SK-N-SH (cell line): ENCODE results near the gene DDR1. TPM values are rescaled to one million over a fixed set of nuclear protein-coding genes. Genes with fewer than 3 reads are reported as not detected.

Experiments used
- CTCF ChIA-PET: fragments of 300-600, 350-600 bp; formaldehyde crosslinking; extraction: SDS; loops from one replicate; lab custom pipeline; 2021; lab: Yijun Ruan, JAX
- POLR2A ChIA-PET: fragments of 350-600 bp; sonication (Branson Sonifier 250); formaldehyde crosslinking; extraction: SDS; loops from one replicate; lab custom pipeline; 2020; ENCODE audit warnings: antibody characterized with exemption, inconsistent platforms; lab: Yijun Ruan, JAX
- DNase-seq: peaks from one replicate; pipeline ENCODE4 v3.0.0; 2012
- H2AFZ ChIP-seq: fragments of 200-600 bp; sonication (generic); 2 replicates; pipeline ENCODE4 v1.8.1; 2016; ENCODE audit warnings: antibody characterized with exemption, mild to moderate bottlenecking, low read depth
- H3F3A ChIP-seq: fragments of 200-600 bp; sonication (generic); replicated peaks from 2 replicates; pipeline ENCODE3; 2016; ENCODE audit warnings: antibody characterized with exemption, mild to moderate bottlenecking; ENCODE audit not compliant: insufficient read depth
- H3K27ac ChIP-seq, 2 experiments: fragments of 200-500 bp in 1 of 2; fragments of 200-600 bp in 1 of 2; sonication (Bioruptor generic) in 1 of 2; sonication (generic), shearing (Covaris generic) in 1 of 2; 2 replicates each; pipeline versions ENCODE4 v1.5.1 to v1.6.1; 2014 to 2016; ENCODE audit warnings: low read depth in 2 of 2, inconsistent platforms in 1 of 2, low read length in 1 of 2, mild to moderate bottlenecking in 1 of 2, mixed read lengths in 1 of 2
- H3K27me3 ChIP-seq: fragments of 200-600 bp; sonication (generic), shearing (Covaris generic); 2 replicates; pipeline ENCODE4 v1.6.1; 2016; ENCODE audit warnings: mixed run types; ENCODE audit not compliant: insufficient read depth
- H3K36me3 ChIP-seq, 2 experiments: fragments of 200-500 bp in 1 of 2; fragments of 200-600 bp in 1 of 2; sonication (Bioruptor generic) in 1 of 2; sonication (generic) in 1 of 2; replicated peaks in 1 of 2; 2 replicates each; pipeline versions ENCODE3 to v1.5.1; 2014 to 2016; ENCODE audit warnings: low read length in 1 of 2, mild to moderate bottlenecking in 1 of 2; ENCODE audit not compliant: insufficient read depth in 2 of 2, control insufficient read depth in 1 of 2
- H3K4me1 ChIP-seq, 2 experiments: fragments of 200-500 bp in 1 of 2; fragments of 200-600 bp in 1 of 2; sonication (Bioruptor generic) in 1 of 2; sonication (generic), shearing (Covaris generic) in 1 of 2; 2 replicates each; pipeline versions ENCODE4 v1.5.1 to v1.6.1; 2014 to 2016; ENCODE audit warnings: low read depth in 1 of 2, low read length in 1 of 2, mixed run types in 1 of 2; ENCODE audit not compliant: insufficient read depth in 2 of 2, control insufficient read depth in 1 of 2
- H3K4me2 ChIP-seq: fragments of 200-600 bp; sonication (generic), shearing (Covaris generic); 2 replicates; pipeline ENCODE4 v1.6.1; 2017; ENCODE audit warnings: mixed run types
- H3K4me3 ChIP-seq, 2 experiments: fragments of 200-500 bp in 1 of 2; fragments of 200-600 bp in 1 of 2; sonication (Bioruptor generic) in 1 of 2; sonication (generic), shearing (Covaris generic) in 1 of 2; 2 replicates each; pipeline versions ENCODE4 v1.5.1 to v1.8.1; 2014 to 2016; ENCODE audit warnings: low read depth in 2 of 2, inconsistent platforms in 1 of 2, low read length in 1 of 2, mild to moderate bottlenecking in 1 of 2, mixed read lengths in 1 of 2, moderate library complexity in 1 of 2
- H3K79me2 ChIP-seq: fragments of 200-600 bp; sonication (generic); 2 replicates; pipeline ENCODE4 v1.8.1; 2017; ENCODE audit warnings: mild to moderate bottlenecking; ENCODE audit not compliant: insufficient read depth
- H3K9ac ChIP-seq: fragments of 200-600 bp; sonication (generic); 2 replicates; pipeline ENCODE4 v1.6.1; 2017; ENCODE audit warnings: mixed run types
- H3K9me2 ChIP-seq: fragments of 200-600 bp; sonication (generic); 2 replicates; pipeline ENCODE4 v1.6.1; 2017; ENCODE audit warnings: mixed run types
- H3K9me3 ChIP-seq: fragments of 200-600 bp; sonication (generic); 2 replicates; pipeline ENCODE4 v1.6.1; 2017; ENCODE audit warnings: mixed run types, mild to moderate bottlenecking, moderate library complexity
- H4K20me1 ChIP-seq: fragments of 200-600 bp; sonication (generic); 2 replicates; pipeline ENCODE4 v1.6.1; 2017; ENCODE audit warnings: mild to moderate bottlenecking, mixed run types; ENCODE audit not compliant: insufficient read depth
- CHD2 ChIP-seq: fragments of 150-350 bp; IDR thresholded peaks from 2 replicates; pipeline ENCODE4 v1.6.1; 2018; ENCODE audit warnings: low read length; ENCODE audit not compliant: partially characterized antibody
- EZH2phosphoT487 ChIP-seq: fragments of 200-600 bp; sonication (generic); IDR thresholded peaks from 2 replicates; pipeline ENCODE4 v1.6.1; 2017; ENCODE audit warnings: low read depth, mixed run types, mild to moderate bottlenecking, antibody characterized with exemption, moderate library complexity, borderline replicate concordance
- FOXJ3 ChIP-seq: sonication (generic); formaldehyde crosslinking; IDR thresholded peaks from 2 replicates; pipeline ENCODE4 v1.5.1; 2020; ENCODE audit warnings: mild to moderate bottlenecking, missing genetic modification reagents
- FOXM1 ChIP-seq: IDR thresholded peaks from 2 replicates; pipeline ENCODE4 v1.4.0; 2012; ENCODE audit warnings: low read depth, mild to moderate bottlenecking
- GABPA ChIP-seq: IDR thresholded peaks from 2 replicates; pipeline ENCODE4 v1.4.0; 2012; ENCODE audit warnings: low read depth, mild to moderate bottlenecking
- GATA2 ChIP-seq: sonication (generic); formaldehyde crosslinking; IDR thresholded peaks from 2 replicates; pipeline ENCODE4 v1.5.0; 2020; ENCODE audit warnings: mild to moderate bottlenecking, missing genetic modification reagents
- MAX ChIP-seq: IDR thresholded peaks from 2 replicates; pipeline ENCODE4 v1.4.0; 2012; ENCODE audit warnings: low read depth
- POLR2AphosphoS5 ChIP-seq: IDR thresholded peaks from 2 replicates; pipeline ENCODE4 v1.6.1; 2012; ENCODE audit warnings: low read depth, low read length
- REST ChIP-seq: IDR thresholded peaks from 2 replicates; pipeline ENCODE4 v1.6.1; 2012; ENCODE audit warnings: mild to moderate bottlenecking, low read depth, low read length, moderate library complexity
- RFX5 ChIP-seq: IDR thresholded peaks from 2 replicates; pipeline ENCODE4 v1.6.1; 2012; ENCODE audit warnings: mild to moderate bottlenecking, improper control_type of control experiment, low read length
- SIN3A ChIP-seq: IDR thresholded peaks from 2 replicates; pipeline ENCODE4 v1.6.1; 2012; ENCODE audit warnings: low read depth, mild to moderate bottlenecking, low read length, moderate library complexity, borderline replicate concordance
- TEAD4 ChIP-seq: IDR thresholded peaks from 2 replicates; pipeline ENCODE4 v1.4.0; 2012; ENCODE audit warnings: mild to moderate bottlenecking, borderline replicate concordance; ENCODE audit not compliant: insufficient read depth
- YY1 ChIP-seq: IDR thresholded peaks from 2 replicates; pipeline ENCODE4 v1.4.0; 2012; ENCODE audit warnings: low read depth, mild to moderate bottlenecking
- ZBTB33 ChIP-seq: IDR thresholded peaks from 2 replicates; pipeline ENCODE4 v1.4.0; 2012; ENCODE audit warnings: low read depth, borderline replicate concordance
- WGBS: methylation state at CpG from one replicate; pipeline ENCODE4 v1.1.6; 2017; ENCODE audit warnings: low lambda C conversion rate; 5-methylcytosine and 5-hydroxymethylcytosine counted together
- polyA plus RNA-seq, 3 experiments: library from polyadenylated mRNA; depleted of rRNA; stranded (reverse); fragments of >200 nt; gene quantifications; 2 replicates each; pipeline ENCODE4 v1.2.3, GENCODE V29; 2012
- TF ChIP-seq, protein P1 (sequence below): fragments of 200-600 bp; sonication (generic); IDR thresholded peaks from 2 replicates; pipeline ENCODE4 v1.6.1; 2017; ENCODE audit warnings: antibody characterized with exemption, mild to moderate bottlenecking, moderate library complexity

DDR1 gene
- polyA plus RNA-seq, 1 of the 3 experiments (the other 2 are of a cell fraction): 52.8 TPM

GRCh38 chr6:30935018-30935417, 50.7 kb downstream of the DDR1 start:
- Histone ChIP-seq H3K27ac (no peak overlapping the region), H3K79me2 (no peaks in the 10 kb centered on the region), H3K9me2 (no peaks in the 10 kb centered on the region), H3K9me3 (no peaks in the 10 kb centered on the region), H3F3A (no peaks in the 10 kb centered on the region), H3K9ac (no peak overlapping the region), H4K20me1 (no peaks in the 10 kb centered on the region), H2AFZ (no peak overlapping the region), H3K4me1 (no peaks in the 10 kb centered on the region), H3K27me3 (no peaks in the 10 kb centered on the region), H3K36me3 (no peaks in the 10 kb centered on the region), H3K4me2 (no peak overlapping the region), H3K4me3 (no peak overlapping the region)
- POLR2A ChIA-PET: no interaction called here
- TF ChIP-seq RFX5 (no peak), TEAD4 (no peak), GATA2 (CRISPR knock-in tag) (no peak), POLR2AphosphoS5 (no peak), REST (no peak), CHD2 (no peak)
- WGBS: 18% methylated on average over 3 of the region's 3 CpGs
- DNase-seq: no peak
- CTCF ChIA-PET: interaction anchor here (0.9 to 2.6 kb wide), 2 partner anchors 20 to 58 kb away, joined by 3 to 9 read pairs; partner anchors contain the start of gene VARS2

DNA sequence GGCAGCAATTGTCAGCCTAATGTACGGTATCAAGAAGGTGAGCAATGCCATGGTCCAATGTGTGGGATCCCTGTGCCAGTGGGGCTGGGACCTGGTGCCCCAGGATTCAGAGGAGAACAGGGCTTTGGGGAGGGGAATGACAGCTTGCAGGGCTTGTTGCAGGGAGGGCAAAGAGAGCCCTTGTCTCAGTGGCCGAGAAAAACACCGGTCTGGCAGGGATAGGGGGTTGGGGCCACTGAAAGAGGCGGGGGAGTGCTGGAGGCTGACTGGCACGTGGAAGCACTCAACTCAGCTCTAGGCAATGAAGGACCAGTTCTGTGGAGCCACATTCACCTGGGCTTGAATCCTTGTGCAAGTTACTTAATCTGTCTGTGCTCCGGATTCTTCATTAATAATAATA, 52.9 kb downstream of the DDR1 start:
- POLR2A ChIA-PET: no interaction called here
- WGBS: 79% methylated on average over 4 of the region's 6 CpGs
- TF ChIP-seq GABPA (no peak), CHD2 (no peak), YY1 (no peak), FOXM1 (no peak), ZBTB33 (no peak), GATA2 (CRISPR knock-in tag) (no peak), TEAD4 (no peak), EZH2phosphoT487 (no peak), REST (no peak), RFX5 (no peak), MAX (no peak), FOXJ3 (CRISPR knock-in tag) (no peak), SIN3A (no peak)
- TF ChIP-seq, protein P1, sequence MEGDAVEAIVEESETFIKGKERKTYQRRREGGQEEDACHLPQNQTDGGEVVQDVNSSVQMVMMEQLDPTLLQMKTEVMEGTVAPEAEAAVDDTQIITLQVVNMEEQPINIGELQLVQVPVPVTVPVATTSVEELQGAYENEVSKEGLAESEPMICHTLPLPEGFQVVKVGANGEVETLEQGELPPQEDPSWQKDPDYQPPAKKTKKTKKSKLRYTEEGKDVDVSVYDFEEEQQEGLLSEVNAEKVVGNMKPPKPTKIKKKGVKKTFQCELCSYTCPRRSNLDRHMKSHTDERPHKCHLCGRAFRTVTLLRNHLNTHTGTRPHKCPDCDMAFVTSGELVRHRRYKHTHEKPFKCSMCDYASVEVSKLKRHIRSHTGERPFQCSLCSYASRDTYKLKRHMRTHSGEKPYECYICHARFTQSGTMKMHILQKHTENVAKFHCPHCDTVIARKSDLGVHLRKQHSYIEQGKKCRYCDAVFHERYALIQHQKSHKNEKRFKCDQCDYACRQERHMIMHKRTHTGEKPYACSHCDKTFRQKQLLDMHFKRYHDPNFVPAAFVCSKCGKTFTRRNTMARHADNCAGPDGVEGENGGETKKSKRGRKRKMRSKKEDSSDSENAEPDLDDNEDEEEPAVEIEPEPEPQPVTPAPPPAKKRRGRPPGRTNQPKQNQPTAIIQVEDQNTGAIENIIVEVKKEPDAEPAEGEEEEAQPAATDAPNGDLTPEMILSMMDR: no peak

More for the DNA sequence above, 52.9 kb downstream of the DDR1 start:
- H3K4me1 ChIP-seq: peaks cover 0 to 1% of the 10 kb centered on the region in 2 experiments; a peak in 1 of 4 replicates
- CTCF ChIA-PET: no interaction called here
- H3K9ac ChIP-seq: no peak overlapping the region
- H3K27me3 ChIP-seq: no peaks in the 10 kb centered on the region
- H3F3A ChIP-seq: no peaks in the 10 kb centered on the region
- no peak overlapping the region for H3K4me2 ChIP-seq
- H3K79me2 ChIP-seq: no peaks in the 10 kb centered on the region
- no peaks in the 10 kb centered on the region for H3K9me2 ChIP-seq
- H2AFZ ChIP-seq: no peak overlapping the region
- no peak overlapping the region for H3K4me3 ChIP-seq
- no peaks in the 10 kb centered on the region for H3K36me3 ChIP-seq
- H3K27ac ChIP-seq: no peak overlapping the region
- H3K9me3 ChIP-seq: no peaks in the 10 kb centered on the region
- no peak for DNase-seq
- H4K20me1 ChIP-seq: no peaks in the 10 kb centered on the region
